22Rv1 (cell line): ENCODE measurements around the gene ASGR2.

ENCODE experiments used
- ZFX ChIP-seq: fragments of 450-650 bp; IDR thresholded peaks from 2 replicates; pipeline ENCODE4 v1.6.1; 2017; ENCODE audit warnings: antibody characterized with exemption, borderline replicate concordance
- TF ChIP-seq, protein P1 (sequence below): fragments of 450-650 bp; IDR thresholded peaks from 2 replicates; pipeline ENCODE4 v1.5.1; 2017; ENCODE audit warnings: mild to moderate bottlenecking

DNA sequence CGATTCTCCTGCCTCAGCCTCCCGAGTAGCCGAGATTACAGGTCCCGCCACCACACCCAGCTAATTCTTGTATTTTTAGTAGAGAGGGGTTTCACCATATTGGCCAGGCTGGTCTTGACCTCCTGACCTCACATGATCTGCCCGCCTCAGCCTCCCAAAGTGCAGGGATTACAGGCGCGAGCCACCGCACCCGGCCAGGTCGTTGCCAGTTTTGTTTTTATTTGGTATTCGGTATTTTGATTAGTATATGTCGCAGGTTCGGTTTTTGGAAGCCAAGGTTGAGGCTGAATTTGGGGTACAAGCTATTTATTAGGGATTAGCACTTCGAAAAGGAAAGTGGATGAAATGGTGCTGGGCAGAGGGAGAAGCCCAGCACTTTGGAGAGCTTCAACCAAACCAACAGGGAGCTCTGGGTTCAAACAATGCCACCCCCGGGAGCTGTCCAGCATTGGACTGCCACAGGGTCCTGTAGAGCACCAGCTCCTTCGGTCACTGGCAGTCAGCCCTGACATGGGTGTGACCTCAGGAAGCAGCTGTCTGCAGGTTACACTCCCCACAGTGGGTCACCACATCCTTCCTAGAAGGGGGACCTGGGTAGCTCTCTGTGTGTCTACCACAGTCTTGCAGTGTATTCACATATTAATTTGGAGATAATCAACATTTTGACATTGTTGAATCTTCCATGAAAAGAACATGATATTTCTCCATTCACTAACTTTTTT lies 33.1 kb downstream of the ASGR2 start:
- TF ChIP-seq, protein P1, sequence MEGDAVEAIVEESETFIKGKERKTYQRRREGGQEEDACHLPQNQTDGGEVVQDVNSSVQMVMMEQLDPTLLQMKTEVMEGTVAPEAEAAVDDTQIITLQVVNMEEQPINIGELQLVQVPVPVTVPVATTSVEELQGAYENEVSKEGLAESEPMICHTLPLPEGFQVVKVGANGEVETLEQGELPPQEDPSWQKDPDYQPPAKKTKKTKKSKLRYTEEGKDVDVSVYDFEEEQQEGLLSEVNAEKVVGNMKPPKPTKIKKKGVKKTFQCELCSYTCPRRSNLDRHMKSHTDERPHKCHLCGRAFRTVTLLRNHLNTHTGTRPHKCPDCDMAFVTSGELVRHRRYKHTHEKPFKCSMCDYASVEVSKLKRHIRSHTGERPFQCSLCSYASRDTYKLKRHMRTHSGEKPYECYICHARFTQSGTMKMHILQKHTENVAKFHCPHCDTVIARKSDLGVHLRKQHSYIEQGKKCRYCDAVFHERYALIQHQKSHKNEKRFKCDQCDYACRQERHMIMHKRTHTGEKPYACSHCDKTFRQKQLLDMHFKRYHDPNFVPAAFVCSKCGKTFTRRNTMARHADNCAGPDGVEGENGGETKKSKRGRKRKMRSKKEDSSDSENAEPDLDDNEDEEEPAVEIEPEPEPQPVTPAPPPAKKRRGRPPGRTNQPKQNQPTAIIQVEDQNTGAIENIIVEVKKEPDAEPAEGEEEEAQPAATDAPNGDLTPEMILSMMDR, result no peak
- no peak for TF ChIP-seq ZFX
